SU-DHL-6 (cell line): Measurements from ENCODE around the gene RGS8.

Experiments used
- H2AFZ ChIP-seq: fragments of 200-600 bp; sonication (generic); 2 replicates; pipeline ENCODE4 v1.6.1; 2014; ENCODE audit warnings: low read depth, mild to moderate bottlenecking, moderate library complexity, mixed read lengths, antibody characterized with exemption, low read length; ENCODE audit not compliant: severe bottlenecking
- H3F3A ChIP-seq: fragments of 200-600 bp; shearing (Covaris generic); 2 replicates; pipeline ENCODE4 v1.6.0; 2016; ENCODE audit warnings: antibody characterized with exemption, mild to moderate bottlenecking; ENCODE audit not compliant: insufficient read depth
- H3K27ac ChIP-seq: fragments of 200-600 bp; sonication (generic); 2 replicates; pipeline ENCODE4 v1.5.1; 2016; ENCODE audit warnings: low read depth, mild to moderate bottlenecking, low read length, moderate library complexity, mixed read lengths
- H3K27me3 ChIP-seq: fragments of 200-600 bp; sonication (generic), shearing (Covaris generic); 2 replicates; pipeline ENCODE4 v1.6.0; 2014; ENCODE audit warnings: mild to moderate bottlenecking, low read length
- H3K36me3 ChIP-seq: fragments of 200-600 bp; sonication (generic); 2 replicates; pipeline ENCODE4 v1.6.1; 2014; ENCODE audit warnings: mild to moderate bottlenecking, low read length, mixed read lengths
- H3K4me2 ChIP-seq: fragments of 300-600, 200-600 bp; shearing (Covaris generic), sonication (generic); 2 replicates; pipeline ENCODE4 v1.6.0; 2014; ENCODE audit warnings: low read length, low read depth, mild to moderate bottlenecking; ENCODE audit not compliant: poor library complexity, severe bottlenecking
- H3K4me3 ChIP-seq: fragments of 200-600 bp; sonication (generic); 2 replicates; pipeline ENCODE4 v1.5.1; 2014; ENCODE audit warnings: antibody characterized with exemption, low read length, mild to moderate bottlenecking, mixed read lengths; ENCODE audit not compliant: insufficient read depth, poor library complexity, severe bottlenecking
- H3K79me2 ChIP-seq: fragments of 200-600 bp; sonication (generic); 2 replicates; pipeline ENCODE4 v1.6.1; 2014; ENCODE audit warnings: mild to moderate bottlenecking, low read length, moderate library complexity; ENCODE audit not compliant: insufficient read depth
- H3K9ac ChIP-seq: fragments of 200-600 bp; sonication (generic); 2 replicates; pipeline ENCODE4 v1.7.0; 2014; ENCODE audit warnings: mild to moderate bottlenecking, low read length
- H3K9me2 ChIP-seq: fragments of 200-600 bp; sonication (generic); replicated peaks from 2 replicates; pipeline ENCODE4 v1.6.1; 2014; ENCODE audit warnings: low read length; ENCODE audit not compliant: insufficient read depth
- H3K9me3 ChIP-seq: fragments of 200-600 bp; sonication (generic); 2 replicates; pipeline ENCODE4 v1.6.1; 2014; ENCODE audit warnings: low read length, mixed read lengths; ENCODE audit not compliant: insufficient read depth
- H4K20me1 ChIP-seq: fragments of 200-600 bp; sonication (generic); 2 replicates; pipeline ENCODE4 v1.6.1; 2014; ENCODE audit warnings: low read depth, mild to moderate bottlenecking, antibody characterized with exemption, low read length, moderate library complexity, mixed read lengths
- CTCF ChIP-seq: fragments of 200-600 bp; sonication (generic); IDR thresholded peaks from one replicate; pipeline ENCODE4 v1.5.1; 2017; ENCODE audit warnings: antibody characterized with exemption, mild to moderate bottlenecking, low read length, moderate library complexity; ENCODE audit not compliant: insufficient read depth, poor library complexity, severe bottlenecking
- EZH2phosphoT487 ChIP-seq: fragments of 200-600 bp; sonication (generic), shearing (Covaris generic); conservative IDR thresholded peaks from 2 replicates; pipeline ENCODE4 v1.6.1; 2018; ENCODE audit warnings: mild to moderate bottlenecking, antibody characterized with exemption, low read length, moderate library complexity, mixed read lengths

Gene RGS8

GRCh38 chr1:182690886-182691443 lies 6.6 kb upstream of the RGS8 start:
- Histone ChIP-seq H3K9ac (no peak overlapping the region), H3K27me3 (no peaks in the 10 kb centered on the region), H4K20me1 (no peaks in the 10 kb centered on the region), H3K4me2 (no peak overlapping the region), H3K27ac (no peak overlapping the region), H3K4me3 (no peak overlapping the region), H3K9me3 (peaks cover 9% of the 10 kb centered on the region; the same call in 1 of the 2 replicates), H3F3A (no peaks in the 10 kb centered on the region), H3K9me2 (no peaks in the 10 kb centered on the region), H2AFZ (no peak overlapping the region), H3K79me2 (no peaks in the 10 kb centered on the region), H3K36me3 (peaks cover 5% of the 10 kb centered on the region; the same call in 1 of the 2 replicates)
- no peak for TF ChIP-seq CTCF
- TF ChIP-seq EZH2phosphoT487 = no peak

GRCh38 chr1:182688436-182689205 lies 4.2 kb upstream of the RGS8 start:
- Histone ChIP-seq H3K27ac (no peak overlapping the region), H2AFZ (no peak overlapping the region), H3K4me3 (no peak overlapping the region), H3K9me3 (peaks cover 9% of the 10 kb centered on the region; the same call in 1 of the 2 replicates), H3K9ac (no peak overlapping the region), H3K27me3 (no peaks in the 10 kb centered on the region), H4K20me1 (no peaks in the 10 kb centered on the region), H3K9me2 (no peaks in the 10 kb centered on the region), H3K79me2 (no peaks in the 10 kb centered on the region), H3K4me2 (no peak overlapping the region), H3K36me3 (peaks cover 5% of the 10 kb centered on the region; the same call in 1 of the 2 replicates), H3F3A (no peaks in the 10 kb centered on the region)
- TF ChIP-seq CTCF = no peak
- TF ChIP-seq EZH2phosphoT487 = no peak

- Histone ChIP-seq H4K20me1 (no peaks in the 10 kb centered on the region), H3K4me2 (no peak overlapping the region), H3K9me3 (peaks cover 6% of the 10 kb centered on the region; the same call in 1 of the 2 replicates), H3K27me3 (no peaks in the 10 kb centered on the region), H3K9me2 (no peaks in the 10 kb centered on the region), H3K4me3 (no peak overlapping the region), H3F3A (no peaks in the 10 kb centered on the region), H3K27ac (no peak overlapping the region), H2AFZ (no peak overlapping the region), H3K36me3 (peaks cover 5% of the 10 kb centered on the region; the same call in 1 of the 2 replicates), H3K9ac (no peak overlapping the region), H3K79me2 (no peaks in the 10 kb centered on the region)
- TF ChIP-seq EZH2phosphoT487 (no peak), CTCF (no peak)
These were observed 3.0 kb upstream of the RGS8 start for GRCh38 chr1:182687361-182687760.
